Esophagus squamous epithelium (tissue), 5 donors: ENCODE measurements around the gene SLC7A8. TPM values are rescaled to one million over a fixed set of nuclear protein-coding genes. Genes with fewer than 3 reads are reported as not detected.

Experiments
- DNase-seq: peaks from one replicate; lab custom pipeline; 2025; lab: John Stamatoyannopoulos, UW
- H3K27ac ChIP-seq, 4 donors: fragments of 200-600 bp; sonication (generic); one replicate each; pipeline ENCODE4 v1.5.1; 2016 to 2019; ENCODE audit warnings: mild to moderate bottlenecking in 1 of 4
- H3K27me3 ChIP-seq, 4 donors: fragments of 200-600 bp; sonication (generic); 1 replicate in 3 of 4; 2 replicates in 1 of 4; pipeline versions ENCODE4 v1.5.1 to v1.6.0; 2017 to 2021; ENCODE audit warnings: antibody characterized with exemption in 1 of 4
- H3K36me3 ChIP-seq, 3 donors: fragments of 200-600 bp; sonication (generic); one replicate each; pipeline ENCODE4 v1.5.1; 2016 to 2019
- H3K4me1 ChIP-seq, 3 donors: fragments of 200-600 bp; sonication (generic); one replicate each; pipeline ENCODE4 v1.5.1; 2017 to 2019
- H3K4me3 ChIP-seq, 4 donors: fragments of 200-600 bp; sonication (generic); 1 replicate in 3 of 4; 2 replicates in 1 of 4; pipeline ENCODE4 v1.5.1; 2016 to 2019; ENCODE audit warnings: mild to moderate bottlenecking in 2 of 4, moderate library complexity in 1 of 4
- H3K9me3 ChIP-seq, 3 donors: fragments of 200-600 bp; sonication (generic); one replicate each; pipeline ENCODE4 v1.5.1; 2016 to 2019
- CTCF ChIP-seq, 6 experiments: fragments of 450-650 bp in 4 of 6; fragments of 200-600 bp in 2 of 6; sonication (generic) in 2 of 6; IDR thresholded peaks; one replicate each; pipeline ENCODE4 v1.5.1; 2016 to 2019; ENCODE audit warnings: antibody characterized with exemption in 6 of 6, mild to moderate bottlenecking in 4 of 6, moderate library complexity in 4 of 6
- POLR2A ChIP-seq, 4 donors: fragments of 450-650 bp; IDR thresholded peaks; one replicate each; pipeline ENCODE4 v1.6.1; 2017; ENCODE audit warnings: antibody characterized with exemption in 4 of 4, mild to moderate bottlenecking in 4 of 4, moderate library complexity in 3 of 4
- WGBS, 2 donors: methylation state at CpG; one replicate each; pipeline ENCODE4 v1.1.5; 2018; 5-methylcytosine and 5-hydroxymethylcytosine counted together
- intact Hi-C: fragments of 100-400 bp; cut with DNase I; formaldehyde crosslinking; loops from one replicate; pipeline ENCODE4 v1.15.0; 2022
- total RNA-seq, 4 donors: library from RNA; depleted of rRNA; stranded (reverse); fragments of >200 nt; gene quantifications; one replicate each; pipeline ENCODE4 v1.1.0, GENCODE V29; 2016
- donor health status: DM: yes; HTN: yes; CAD: no.

Gene SLC7A8
- total RNA-seq, 4 donors from 2014 or later: 22.2 to 58.0 (median 39.8) TPM

DNA sequence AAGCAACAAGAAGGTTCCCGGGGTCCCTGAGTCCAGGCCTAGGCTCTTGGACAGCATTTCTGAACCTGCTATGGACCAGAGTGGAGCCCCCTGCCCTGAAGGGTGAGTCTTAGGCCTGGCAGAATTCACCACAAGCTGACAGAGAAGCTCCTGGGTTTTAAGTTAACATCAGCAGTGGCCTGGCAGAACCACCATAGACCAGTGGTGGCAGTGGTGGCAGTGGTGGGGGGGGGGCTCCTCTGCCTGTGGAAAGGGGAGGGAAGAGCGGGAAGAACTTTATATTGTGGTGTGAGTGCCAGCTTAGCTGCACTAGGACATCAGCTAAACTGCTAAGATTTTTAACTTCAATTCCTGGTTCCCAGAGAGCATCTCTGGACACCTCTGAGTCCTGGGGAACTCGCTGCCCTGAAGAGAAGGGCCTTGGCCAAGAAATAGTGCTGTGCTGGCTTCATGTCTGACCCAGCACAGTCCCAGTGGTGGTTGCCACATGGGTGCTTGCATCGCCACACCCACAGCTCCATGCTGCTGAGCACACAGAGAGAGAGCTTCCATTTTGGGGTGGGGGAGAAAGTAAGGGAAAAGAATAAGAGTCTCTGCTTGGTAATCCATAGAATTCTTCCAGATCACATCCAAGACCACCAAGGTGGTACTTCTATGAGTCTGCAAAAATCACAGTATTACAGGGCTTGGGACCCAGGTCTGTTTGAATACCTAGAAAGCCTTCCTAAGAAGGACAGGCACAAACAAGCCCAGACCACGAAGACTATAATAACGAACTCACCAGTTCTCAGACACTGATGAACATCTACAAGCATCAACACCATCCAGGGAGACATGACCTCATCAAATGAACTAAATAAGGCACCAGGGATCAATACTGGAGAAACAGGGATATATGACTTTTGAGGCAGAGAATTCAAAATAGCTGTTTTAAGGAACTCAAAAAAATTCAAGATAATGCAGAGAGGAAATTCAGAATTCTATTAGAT, 33.9 kb upstream of the SLC7A8 start:
- TF ChIP-seq POLR2A (IDR thresholded peaks at IDR 0.05): no peak
- TF ChIP-seq CTCF (IDR thresholded peaks at IDR 0.05): no peak
- DNase-seq: no peak
- Histone ChIP-seq H3K27me3 (peaks cover 0 to 4% (median 0%) of the 10 kb centered on the region in 4 donors), H3K9me3 (peaks cover 0 to 6% (median 0%) of the 10 kb centered on the region in 3 donors), H3K36me3 (no peaks in the 10 kb centered on the region), H3K4me3 (no peak overlapping the region), H3K27ac (no peak overlapping the region), H3K4me1 (no peaks in the 10 kb centered on the region)
- 67 to 70% methylated on average over 3 to 4 of the region's 6 CpGs for WGBS, 2 donors
- intact Hi-C loops: no loop called here

GRCh38 chr14:23215421-23215820, 32.0 kb upstream of the SLC7A8 start:
- Histone ChIP-seq H3K27ac (no peak overlapping the region), H3K27me3 (peaks cover 0 to 4% (median 0%) of the 10 kb centered on the region in 4 donors), H3K9me3 (peaks cover 0 to 6% (median 0%) of the 10 kb centered on the region in 3 donors), H3K4me3 (no peak overlapping the region), H3K36me3 (no peaks in the 10 kb centered on the region), H3K4me1 (no peaks in the 10 kb centered on the region)
- no peak for DNase-seq
- TF ChIP-seq POLR2A (IDR thresholded peaks at IDR 0.05) (no peak), CTCF (IDR thresholded peaks at IDR 0.05) (no peak)
- intact Hi-C loops: no loop called here
- WGBS, 2 donors: 65 to 92% methylated on average over 1 of the region's 1 CpG

DNA sequence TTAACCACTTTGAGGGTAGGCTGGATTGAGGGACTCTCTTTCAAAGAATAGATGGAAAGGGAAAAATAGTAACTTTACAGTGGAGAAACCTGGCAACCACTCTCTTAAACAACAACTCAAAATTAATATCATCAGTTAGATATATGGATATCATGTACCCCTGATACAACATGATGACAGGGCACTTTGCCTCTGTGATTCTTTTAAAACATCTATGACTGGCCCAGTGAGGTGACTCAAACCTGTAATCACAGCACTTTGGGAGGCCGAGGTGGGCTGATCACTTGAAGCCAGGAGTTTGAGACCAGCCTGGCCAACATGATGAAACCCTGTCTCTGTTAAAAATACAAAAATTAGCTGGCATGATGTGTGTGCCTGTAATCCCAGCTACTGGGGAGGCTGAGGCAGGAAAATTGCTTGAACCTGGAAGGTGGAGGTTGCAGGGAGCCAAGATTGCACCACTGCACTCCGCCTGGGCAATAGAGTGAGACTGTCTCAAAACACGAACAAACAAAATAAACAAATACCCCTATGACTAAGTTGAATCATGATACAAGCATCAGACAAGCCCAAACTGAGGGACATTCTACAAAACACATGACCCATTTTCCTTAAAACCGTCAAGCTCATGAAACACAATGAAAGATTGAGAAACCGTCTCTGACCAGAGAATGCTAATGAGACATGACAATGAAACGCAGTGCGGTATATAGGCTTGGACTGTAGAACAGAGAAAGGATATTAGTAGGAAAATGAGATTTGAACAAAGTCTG, 26.4 kb upstream of the SLC7A8 start:
- no peak for DNase-seq
- intact Hi-C loops: no loop called here

DNA sequence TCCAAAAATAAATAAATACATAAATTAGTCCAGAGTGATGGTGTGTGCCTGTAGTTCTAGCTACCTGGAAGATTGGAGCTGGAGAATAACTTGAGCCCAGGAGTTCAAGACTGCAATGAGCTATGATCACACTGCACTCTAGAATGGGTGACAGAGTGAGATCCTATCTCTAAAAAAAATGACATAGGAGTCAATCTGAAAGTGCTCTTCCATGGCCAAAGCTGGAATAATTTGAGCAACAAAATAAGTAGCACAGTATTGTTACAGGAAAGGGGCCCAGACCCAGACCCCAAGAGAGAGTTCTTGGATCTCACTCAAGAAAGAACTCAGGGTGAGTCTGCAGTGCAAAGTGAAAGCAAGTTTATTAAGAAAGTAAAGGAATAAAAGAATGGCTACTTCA, 24.9 kb upstream of the SLC7A8 start:
- Histone ChIP-seq H3K36me3 (no peaks in the 10 kb centered on the region), H3K27ac (no peak overlapping the region), H3K4me3 (no peak overlapping the region), H3K27me3 (no peaks in the 10 kb centered on the region), H3K9me3 (no peaks in the 10 kb centered on the region), H3K4me1 (no peaks in the 10 kb centered on the region)
- intact Hi-C loops: no loop called here
- no peak for DNase-seq
- no peak for TF ChIP-seq POLR2A (IDR thresholded peaks at IDR 0.05)
- no peak for TF ChIP-seq CTCF (IDR thresholded peaks at IDR 0.05)

More for the DNA sequence above, 26.4 kb upstream of the SLC7A8 start:
- TF ChIP-seq POLR2A (IDR thresholded peaks at IDR 0.05) (no peak), CTCF (IDR thresholded peaks at IDR 0.05) (no peak)
- Histone ChIP-seq H3K27me3 (no peaks in the 10 kb centered on the region), H3K4me1 (no peaks in the 10 kb centered on the region), H3K36me3 (no peaks in the 10 kb centered on the region), H3K4me3 (no peak overlapping the region), H3K9me3 (no peaks in the 10 kb centered on the region), H3K27ac (no peak overlapping the region)
- WGBS, 2 donors: 43 to 44% methylated on average over 7 of the region's 7 CpGs

GRCh38 chr14:23207146-23207540, 23.7 kb upstream of the SLC7A8 start:
- DNase-seq: no peak
- Histone ChIP-seq H3K36me3 (no peaks in the 10 kb centered on the region), H3K27me3 (no peaks in the 10 kb centered on the region), H3K4me3 (no peak overlapping the region), H3K27ac (no peak overlapping the region), H3K9me3 (no peaks in the 10 kb centered on the region), H3K4me1 (no peaks in the 10 kb centered on the region)
- intact Hi-C loops: no loop called here
- TF ChIP-seq CTCF (IDR thresholded peaks at IDR 0.05) (no peak), POLR2A (IDR thresholded peaks at IDR 0.05) (no peak)
- 52 to 64% methylated on average over 3 of the region's 3 CpGs for WGBS, 2 donors
